ENCODE measurements around the gene ARSI.

The ARSI gene

GRCh38 chr5:150302301-150303069 is at the start of gene ARSI:
TSS of gene ARSI (minus strand) at chr5:150302905. CDS start at chr5:150302373, 532 bp downstream.
- no peak for DNase-seq

DNA sequence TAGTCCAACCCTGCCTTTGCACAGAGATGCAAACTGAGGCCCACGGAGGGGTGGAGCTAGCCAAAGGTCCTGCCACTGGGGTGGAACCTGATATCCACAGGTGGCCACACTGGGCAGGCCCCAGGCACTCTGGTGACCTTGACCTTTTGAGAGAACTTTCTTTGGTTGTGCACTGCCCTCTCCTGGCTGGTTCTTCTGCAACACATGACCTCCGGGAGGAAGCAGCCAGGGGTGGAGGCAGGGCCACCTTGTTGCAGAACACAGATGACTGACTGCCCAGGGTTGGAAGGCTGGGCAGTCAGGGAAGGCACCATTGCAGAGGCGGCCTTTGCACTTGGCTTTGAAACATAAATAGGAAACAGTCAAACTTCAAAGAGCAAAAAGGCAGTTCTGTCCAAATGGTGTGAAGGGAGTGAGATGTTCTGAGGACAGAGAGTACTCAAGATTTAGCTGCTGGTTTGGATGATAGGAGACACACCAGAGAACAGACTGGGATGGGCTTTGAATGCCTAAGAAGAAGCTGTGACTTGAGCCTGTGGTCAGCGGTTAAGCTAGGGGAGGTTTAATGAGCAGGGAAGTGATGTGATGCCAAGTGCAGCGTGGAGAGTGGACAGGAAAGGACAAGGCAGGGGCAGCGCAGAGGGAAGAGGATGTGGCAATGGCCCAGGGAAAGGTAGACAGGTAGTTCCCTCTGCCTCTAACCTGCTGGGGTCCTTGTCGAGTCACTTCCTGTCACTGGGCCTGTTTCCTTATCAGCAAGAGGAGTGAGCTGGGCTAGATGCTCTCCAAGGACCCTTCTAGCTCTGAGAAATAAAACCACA is 48.0 kb upstream of the ARSI start:
- no peak for DNase-seq

- DNase-seq: no peak
These were observed 47.1 kb upstream of the ARSI start for GRCh38 chr5:150349681-150350275.

DNA sequence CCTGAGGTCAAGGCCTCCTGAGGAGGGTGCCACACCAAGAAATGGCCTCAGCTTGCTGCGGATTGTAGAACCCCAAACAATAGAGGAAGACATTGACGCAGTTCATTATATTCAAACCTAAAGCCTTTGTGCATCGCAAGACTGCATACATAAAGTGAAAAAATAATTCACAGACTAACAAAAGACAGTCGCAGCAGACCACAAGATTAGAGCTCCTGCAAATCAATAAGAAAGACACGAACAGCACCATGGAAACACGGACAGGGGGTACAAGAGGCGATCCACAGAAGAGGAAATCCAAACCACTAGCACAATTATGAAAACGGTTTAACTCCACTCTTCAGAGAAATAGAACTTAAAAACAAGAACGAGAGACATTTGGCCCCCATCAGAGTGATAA is 44.7 kb upstream of the ARSI start:
- DNase-seq: no peak

- no peak for DNase-seq
These were observed 44.3 kb upstream of the ARSI start for GRCh38 chr5:150347003-150347402.

- DNase-seq: no peak
These were observed 43.9 kb upstream of the ARSI start for GRCh38 chr5:150346592-150346991.

DNA sequence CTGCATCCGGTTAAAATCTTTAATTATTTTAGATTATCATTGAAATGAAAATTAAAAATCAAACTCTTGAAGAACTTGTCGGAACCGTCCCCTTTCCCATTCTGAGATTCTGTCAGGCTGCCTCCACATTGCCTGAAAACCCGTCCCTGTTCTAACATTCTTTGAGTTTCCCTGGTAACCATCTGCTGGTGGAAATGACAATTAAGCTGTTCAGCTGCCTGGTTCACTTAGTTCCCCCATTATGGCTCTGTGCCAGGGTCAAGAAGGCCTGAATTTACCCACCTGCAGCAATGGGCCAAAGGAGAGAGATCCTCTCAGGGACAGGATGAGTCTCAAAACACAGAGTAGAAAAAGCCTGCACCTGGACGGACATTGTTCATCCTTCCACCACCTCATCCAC is 43.0 kb upstream of the ARSI start:
- no peak for DNase-seq

DNA sequence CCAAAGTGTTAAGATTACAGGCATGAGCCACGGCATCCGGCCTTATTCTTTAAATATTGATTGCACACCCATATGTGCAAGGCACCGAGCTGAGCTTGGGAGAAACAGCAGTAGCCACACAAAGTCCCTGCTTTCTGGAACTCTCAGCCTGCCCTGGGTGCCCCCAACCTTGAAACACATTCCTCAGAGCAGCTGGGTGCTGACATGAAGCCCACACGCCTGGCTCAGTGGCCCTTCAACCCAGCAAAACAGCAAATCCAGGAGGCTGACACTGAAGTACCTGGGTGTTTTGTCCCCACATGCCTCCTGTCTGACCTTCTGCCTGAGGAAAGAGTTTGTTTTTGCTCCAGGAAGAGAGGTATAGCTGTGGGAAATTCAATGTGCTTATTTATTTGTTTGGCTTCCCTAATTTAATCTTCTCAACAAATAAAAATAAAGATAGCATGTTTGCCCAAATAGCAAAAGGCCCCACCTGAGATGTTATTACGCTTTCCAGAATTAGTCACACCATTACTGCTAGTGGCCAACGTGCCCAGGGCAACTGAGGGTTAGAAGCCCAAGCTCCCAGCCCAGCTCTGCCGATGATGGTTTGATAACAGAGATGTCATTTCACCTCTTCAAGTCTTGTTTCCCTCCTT is 41.4 kb upstream of the ARSI start:
- no peak for DNase-seq

DNA sequence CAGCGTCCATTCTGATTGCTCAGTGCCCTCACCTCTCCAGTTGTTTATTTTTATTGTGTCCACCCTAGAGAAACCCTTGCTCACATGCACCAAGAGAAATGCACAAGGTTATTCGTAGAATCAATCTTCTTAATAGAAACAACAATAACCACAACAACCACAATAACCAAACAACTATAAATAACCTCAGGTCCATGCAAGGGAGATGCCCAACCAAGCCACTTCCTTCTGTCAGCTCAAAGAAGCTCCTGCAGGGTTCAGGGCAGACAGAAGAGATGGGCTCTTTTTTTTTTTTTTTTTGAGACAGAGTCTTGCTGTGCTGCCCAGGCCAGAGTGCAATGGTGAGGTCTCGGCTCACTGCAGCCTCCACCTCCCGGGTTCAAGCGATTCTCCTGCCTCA is 39.9 kb upstream of the ARSI start:
- no peak for DNase-seq

DNA sequence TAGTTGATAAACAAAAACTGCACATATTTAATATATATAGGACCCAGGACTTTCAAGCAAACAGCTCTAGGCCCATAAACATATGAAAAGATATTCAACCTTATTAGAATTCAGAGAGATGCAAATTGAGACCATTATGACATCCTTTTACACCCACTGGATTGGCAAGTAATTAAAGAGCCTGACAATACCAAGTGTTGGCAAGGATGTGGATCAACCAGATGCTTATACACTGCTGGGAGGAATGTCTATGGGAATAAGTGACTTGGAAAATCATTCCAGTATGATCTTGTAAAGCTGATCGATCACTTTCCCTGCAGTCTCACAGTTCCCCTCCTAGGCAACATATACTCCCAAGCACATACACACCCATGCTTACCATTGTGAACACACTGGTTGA is 39.3 kb upstream of the ARSI start:
- no peak for DNase-seq

GRCh38 chr5:150341331-150341730 is 38.6 kb upstream of the ARSI start:
- no peak for DNase-seq

- DNase-seq: no peak
These were observed 38.0 kb upstream of the ARSI start for GRCh38 chr5:150340614-150341255.

- no peak for DNase-seq
These were observed 37.1 kb upstream of the ARSI start for GRCh38 chr5:150339841-150340240.

- DNase-seq: no peak
These were observed 36.5 kb upstream of the ARSI start for GRCh38 chr5:150339165-150339564.

GRCh38 chr5:150338546-150338945 is 35.8 kb upstream of the ARSI start:
- no peak for DNase-seq

GRCh38 chr5:150335778-150336177 is 33.1 kb upstream of the ARSI start:
- DNase-seq: no peak

DNA sequence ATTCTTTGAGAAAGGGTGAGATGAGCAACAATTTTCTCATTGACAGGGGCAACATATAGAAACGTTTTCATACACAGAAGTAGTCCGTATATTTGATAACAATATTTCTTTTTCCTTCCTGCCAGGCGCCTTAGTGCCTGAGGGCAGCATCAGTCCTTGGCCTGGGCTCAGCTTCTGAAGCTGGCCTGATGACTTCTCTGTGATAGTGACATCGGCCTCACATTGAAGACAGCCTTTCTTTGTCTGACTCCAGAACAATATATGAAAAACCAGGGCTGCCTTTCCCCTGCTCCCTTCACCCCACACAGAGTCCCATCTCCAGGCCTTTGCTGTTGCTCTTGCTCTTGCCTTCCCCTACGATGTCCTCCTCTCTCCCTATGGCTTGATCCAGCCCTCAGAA is 30.7 kb upstream of the ARSI start:
- no peak for DNase-seq

DNA sequence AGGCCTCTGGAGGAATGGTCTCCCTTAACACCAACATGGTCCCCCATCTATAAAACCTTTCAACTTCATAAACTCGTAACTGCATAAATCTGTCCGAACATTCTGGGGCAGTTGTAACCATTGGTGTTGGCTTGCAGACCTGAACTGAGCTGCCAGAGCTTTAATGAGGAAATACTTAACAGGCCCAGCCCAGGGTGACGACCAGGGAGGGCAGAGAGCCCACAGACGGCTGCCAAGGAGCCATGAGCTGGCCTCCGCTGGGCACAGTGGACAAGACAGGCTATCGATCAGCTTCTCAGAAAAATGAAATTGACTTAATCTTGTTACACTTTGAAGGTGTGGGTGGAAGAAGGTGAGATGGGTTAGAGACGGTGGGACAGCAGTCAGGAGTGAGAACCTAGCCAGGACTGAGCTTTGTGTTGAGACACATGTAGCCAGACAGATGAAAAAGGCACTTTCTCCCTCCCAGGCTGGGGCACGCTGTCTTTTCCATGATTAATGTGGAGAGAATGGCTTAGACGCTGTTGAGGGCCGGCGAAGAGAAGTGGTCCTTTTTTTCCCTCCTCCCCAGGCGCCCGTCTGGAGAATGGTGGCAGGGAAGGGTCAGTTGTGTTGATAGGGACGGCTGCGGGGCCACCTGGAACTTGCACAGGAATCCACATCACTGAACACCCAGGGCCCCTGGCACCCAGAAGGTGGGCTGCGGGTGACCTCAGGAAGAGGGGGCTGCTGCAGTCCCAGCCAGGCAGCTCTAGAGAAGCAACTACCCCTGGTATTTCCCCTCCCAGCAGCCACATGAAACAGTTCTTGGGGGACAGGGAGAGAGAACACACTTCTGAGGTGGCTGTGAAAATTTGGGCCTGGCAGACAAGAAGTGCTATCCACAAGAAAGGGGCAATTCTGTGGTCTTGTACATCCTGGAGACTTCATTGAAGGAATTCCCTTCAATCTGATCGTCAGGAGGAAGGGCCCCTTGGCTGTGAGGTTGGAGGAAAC is 27.5 kb upstream of the ARSI start:
- no peak for DNase-seq

- no peak for DNase-seq
These were observed 26.3 kb upstream of the ARSI start for GRCh38 chr5:150329038-150329437.

GRCh38 chr5:150328515-150328914 is 25.8 kb upstream of the ARSI start:
- no peak for DNase-seq

- no peak for DNase-seq
These were observed 24.4 kb upstream of the ARSI start for GRCh38 chr5:150327139-150327538.

GRCh38 chr5:150326707-150327106 is 24.0 kb upstream of the ARSI start:
- DNase-seq: no peak

Measured in NCI-H2081 treated with DMSO at 0.1 percent for 48 hours (cell line).